Epithelial cell of esophagus (primary cell): ENCODE results near the gene IDI2.
"Not testable (repeated sequence)": the region's sequence is repeated elsewhere in the genome, so short reads cannot be mapped to it uniquely, and the experiment has no call there.

Source experiments
- DNase-seq: peaks from one replicate; pipeline ENCODE4 v3.0.0; 2010; ENCODE audit warnings: low read depth
- H3K4me3 ChIP-seq: 2 replicates; pipeline ENCODE4 v1.5.1; 2011; ENCODE audit warnings: mild to moderate bottlenecking, low read length, control low read depth
- CTCF ChIP-seq: IDR thresholded peaks from 2 replicates; pipeline ENCODE4 v1.5.1; 2011; ENCODE audit warnings: low read depth, mild to moderate bottlenecking, low read length, control low read depth, inconsistent platforms; ENCODE audit not compliant: insufficient read depth; ENCODE audit errors: missing control alignments

Gene IDI2

GRCh38 chr10:1045415-1045814 lies 19.8 kb upstream of the IDI2 start:
- DNase-seq: no peak
- TF ChIP-seq CTCF: no peak
- H3K4me3 ChIP-seq: no peak overlapping the region

- H3K4me3 ChIP-seq: no peak overlapping the region
- no peak for TF ChIP-seq CTCF
- no peak for DNase-seq
Observed at GRCh38 chr10:1044964-1045363, 19.3 kb upstream of the IDI2 start.

GRCh38 chr10:1044146-1044545 lies 18.5 kb upstream of the IDI2 start:
- H3K4me3 ChIP-seq: no peak overlapping the region
- no peak for TF ChIP-seq CTCF
- DNase-seq: no peak

- no peak for TF ChIP-seq CTCF
- DNase-seq: no peak
- no peak overlapping the region for H3K4me3 ChIP-seq
Observed at GRCh38 chr10:1043532-1043995, 17.9 kb upstream of the IDI2 start.

- H3K4me3 ChIP-seq: no peak overlapping the region
- TF ChIP-seq CTCF: no peak
- DNase-seq: no peak
Observed at GRCh38 chr10:1041514-1041913, 15.9 kb upstream of the IDI2 start.

GRCh38 chr10:1040133-1040532 lies 14.5 kb upstream of the IDI2 start:
- H3K4me3 ChIP-seq: no peak overlapping the region
- no peak for DNase-seq
- TF ChIP-seq CTCF: no peak

GRCh38 chr10:1038769-1039168 lies 13.1 kb upstream of the IDI2 start:
- not testable (repeated sequence) for H3K4me3 ChIP-seq, DNase-seq

GRCh38 chr10:1037098-1037497 lies 11.4 kb upstream of the IDI2 start:
- no peak for TF ChIP-seq CTCF

More at GRCh38 chr10:1037098-1037497, 11.4 kb upstream of the IDI2 start:
- no peak for DNase-seq
- H3K4me3 ChIP-seq: no peak overlapping the region
